GM12878 (cell line): Measurements from ENCODE around the gene RNU6-9. TPM values are rescaled to one million over a fixed set of nuclear protein-coding genes. Genes with fewer than 3 reads are reported as not detected.

Experiments used
- ATF2 ChIP-seq: IDR thresholded peaks from 2 replicates; pipeline ENCODE4 v1.6.1; 2012; ENCODE audit warnings: low read length, inconsistent platforms
- CBX3 ChIP-seq: fragments of 200-600 bp; sonication (generic); IDR thresholded peaks from 2 replicates; pipeline ENCODE4 v1.6.1; 2016; ENCODE audit warnings: low read depth, borderline replicate concordance
- CHD2 ChIP-seq: IDR thresholded peaks from 2 replicates; pipeline ENCODE4 v1.6.1; 2011; ENCODE audit warnings: low read depth, low read length, improper control_type of control experiment, borderline replicate concordance
- CUX1 ChIP-seq: IDR thresholded peaks from 2 replicates; pipeline ENCODE4 v1.6.1; 2012; ENCODE audit warnings: improper control_type of control experiment, low read depth, low read length; ENCODE audit not compliant: insufficient replicate concordance
- EED ChIP-seq: sonication (generic); IDR thresholded peaks from 2 replicates; pipeline ENCODE4 v1.6.1; 2016; ENCODE audit warnings: antibody characterized with exemption, low read depth
- EZH2 ChIP-seq: IDR thresholded peaks from 2 replicates; pipeline ENCODE4 v1.6.1; 2012; ENCODE audit warnings: low read depth, mild to moderate bottlenecking, control low read depth, inconsistent platforms, low read length, borderline replicate concordance; ENCODE audit not compliant: control insufficient read depth
- GABPA ChIP-seq: IDR thresholded peaks from 2 replicates; pipeline ENCODE4 v1.6.1; 2014; ENCODE audit warnings: antibody characterized with exemption, low read depth, mild to moderate bottlenecking, inconsistent platforms
- KAT2A ChIP-seq: conservative IDR thresholded peaks from 2 replicates; pipeline ENCODE4 v1.6.1; 2011; ENCODE audit warnings: low read depth, low read length; ENCODE audit not compliant: control insufficient read depth
- LARP7 ChIP-seq: fragments of 450-650 bp; IDR thresholded peaks from 2 replicates; pipeline ENCODE4 v1.6.1; 2017; ENCODE audit warnings: mild to moderate bottlenecking
- MYC ChIP-seq: IDR thresholded peaks from 2 replicates; pipeline ENCODE4 v1.6.1; 2011; ENCODE audit warnings: mild to moderate bottlenecking, low read length, moderate library complexity, inconsistent platforms; ENCODE audit not compliant: insufficient read depth, insufficient replicate concordance, insufficient read length, severe bottlenecking
- NR2C1 ChIP-seq: fragments of 450-650 bp; IDR thresholded peaks from 2 replicates; pipeline ENCODE4 v1.6.1; 2017; ENCODE audit warnings: antibody characterized with exemption, mild to moderate bottlenecking, moderate library complexity
- NR2C2 ChIP-seq: IDR thresholded peaks from 2 replicates; pipeline ENCODE4 v1.6.1; 2011; ENCODE audit warnings: borderline replicate concordance, low read depth; ENCODE audit not compliant: control insufficient read depth, insufficient read length
- PAX5 ChIP-seq: IDR thresholded peaks from 2 replicates; pipeline ENCODE4 v1.6.1; 2011; ENCODE audit warnings: low read depth, low read length, borderline replicate concordance
- PAX8 ChIP-seq: fragments of 450-650 bp; IDR thresholded peaks from 2 replicates; pipeline ENCODE4 v1.6.1; 2017; ENCODE audit warnings: mild to moderate bottlenecking, moderate library complexity
- REST ChIP-seq: IDR thresholded peaks from 2 replicates; pipeline ENCODE4 v1.6.1; 2012; ENCODE audit warnings: mild to moderate bottlenecking, low read depth, low read length
- RFX5 ChIP-seq: IDR thresholded peaks from 2 replicates; pipeline ENCODE4 v1.6.1; 2011; ENCODE audit warnings: low read depth, low read length, improper control_type of control experiment
- SMAD1 ChIP-seq: fragments of 450-650 bp; IDR thresholded peaks from 2 replicates; pipeline ENCODE4 v1.6.1; 2018; ENCODE audit warnings: mild to moderate bottlenecking, low read depth; ENCODE audit not compliant: partially characterized antibody
- SMARCA5 ChIP-seq: fragments of 450-650 bp; IDR thresholded peaks from 2 replicates; pipeline ENCODE4 v1.6.1; 2017; ENCODE audit warnings: mild to moderate bottlenecking
- YBX1 ChIP-seq: fragments of 450-650 bp; IDR thresholded peaks from 2 replicates; pipeline ENCODE4 v1.6.1; 2016; ENCODE audit warnings: antibody characterized with exemption
- YY1 ChIP-seq: IDR thresholded peaks from 2 replicates; pipeline ENCODE4 v1.6.1; 2011; ENCODE audit warnings: low read depth, mild to moderate bottlenecking, low read length
- ZNF384 ChIP-seq: IDR thresholded peaks from 2 replicates; pipeline ENCODE4 v1.6.1; 2012; ENCODE audit warnings: low read depth, mild to moderate bottlenecking, low read length, improper control_type of control experiment, borderline replicate concordance
- polyA plus RNA-seq, 11 experiments: library from polyadenylated mRNA; depleted of rRNA in 4 of 11; unstranded in 6 of 11; stranded (reverse) in 5 of 11; fragments of >200 nt; fragmentation: Nextera tagmentation in 4 of 11; fragmentation: Illumina TruSeq in 1 of 11; extraction: Ambion mirVana in 4 of 11; extraction: Trizol in 1 of 11; gene quantifications; 1 replicate in 1 of 11; 2 replicates in 10 of 11; pipeline versions ENCODE4 v1.2.1 to v1.2.3, GENCODE V29; 2011 to 2016; ENCODE audit warnings: inconsistent platforms in 2 of 11, missing spikeins in 2 of 11, low read depth in 1 of 11
- total RNA-seq, 4 experiments: library from RNA; depleted of rRNA in 3 of 4; stranded (reverse); fragments of >200 nt in 3 of 4; fragmentation: Illumina TruSeq in 1 of 4; extraction: Trizol in 1 of 4; gene quantifications; 2 replicates each; pipeline versions ENCODE4 v1.2.1 to v1.2.3, GENCODE V29; 2013 to 2021

Gene RNU6-9
- total and polyA plus RNA-seq, 10 of the 15 experiments (the other 5 are each of a cell fraction or from before 2014, with no cell fraction given): not detected

GRCh38 chr19:926589-927350 is 33.5 kb downstream of the RNU6-9 start (continued):
- TF ChIP-seq CHD2 (no peak), PAX8 (no peak), MYC (no peak), ZNF384 (no peak), EZH2 (no peak), NR2C2 (no peak), KAT2A (no peak), PAX5 (no peak), NR2C1 (no peak), ATF2 (no peak), CUX1 (no peak), LARP7 (no peak), RFX5 (no peak), GABPA (no peak), REST (no peak), SMAD1 (no peak), EED (no peak), YBX1 (no peak), YY1 (0 out of 2 replicates have a peak, but pooled peaks have one; percentile 33), SMARCA5 (no peak), CBX3 (no peak)
